Measurements from ENCODE around the gene FYB1.

The FYB1 gene

DNA sequence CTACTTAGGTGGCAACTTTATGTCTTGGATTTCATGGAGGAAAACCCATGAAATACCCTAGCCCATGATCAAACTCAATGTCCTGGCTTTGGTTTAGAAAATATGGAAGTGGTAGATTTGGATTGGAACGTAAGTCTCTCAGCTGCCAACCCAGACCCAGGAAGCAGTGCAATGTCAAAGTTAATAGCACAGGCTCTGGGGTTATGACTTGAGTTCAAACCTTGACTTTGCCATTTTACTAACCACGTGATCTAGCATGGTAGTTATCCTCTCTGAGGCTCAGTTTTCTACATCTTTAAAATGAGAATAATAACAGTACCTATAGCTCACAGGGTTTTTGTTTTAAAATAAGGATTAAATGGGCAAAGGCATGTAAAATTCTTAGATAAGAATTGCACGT, 13.8 kb downstream of the FYB1 start:
- H3K27me3 Mint-ChIP-seq: no peaks in the 10 kb centered on the region
- DNase-seq (ENCODE audit: low spot score in 2 of 2) (no peak), ATAC-seq (ENCODE audit: low read depth) (no peak)
- H3K4me1 Mint-ChIP-seq: peaks cover 15% of the 10 kb centered on the region
- H3K4me3 Mint-ChIP-seq: no peak overlapping the region
- H3K36me3 Mint-ChIP-seq: no peaks in the 10 kb centered on the region
- no peak overlapping the region for H3K27ac Mint-ChIP-seq
- no peaks in the 10 kb centered on the region for H3K9me3 Mint-ChIP-seq

GRCh38 chr5:39203951-39204350, 15.4 kb downstream of the FYB1 start:
- Mint-ChIP-seq H3K4me1 (peaks cover 7% of the 10 kb centered on the region), H3K36me3 (no peaks in the 10 kb centered on the region), H3K27ac (no peak overlapping the region), H3K4me3 (no peak overlapping the region), H3K27me3 (no peaks in the 10 kb centered on the region), H3K9me3 (no peaks in the 10 kb centered on the region)
- ATAC-seq (ENCODE audit: low read depth): no peak
- no peak for DNase-seq (ENCODE audit: low spot score in 2 of 2)

GRCh38 chr5:39203275-39203922, 16.0 kb downstream of the FYB1 start:
- ATAC-seq (ENCODE audit: low read depth) (no peak), DNase-seq (ENCODE audit: low spot score in 2 of 2) (no peak)
- no peak overlapping the region for H3K27ac Mint-ChIP-seq
- H3K4me3 Mint-ChIP-seq: no peak overlapping the region
- H3K4me1 Mint-ChIP-seq: peaks cover 7% of the 10 kb centered on the region
- H3K36me3 Mint-ChIP-seq: no peaks in the 10 kb centered on the region
- no peaks in the 10 kb centered on the region for H3K27me3 Mint-ChIP-seq
- H3K9me3 Mint-ChIP-seq: no peaks in the 10 kb centered on the region

GRCh38 chr5:39202597-39203274, 16.6 kb downstream of the FYB1 start:
- no peaks in the 10 kb centered on the region for H3K27me3 Mint-ChIP-seq
- DNase-seq (ENCODE audit: low spot score in 2 of 2) (no peak), ATAC-seq (ENCODE audit: low read depth) (no peak)
- peaks cover 7% of the 10 kb centered on the region for H3K4me1 Mint-ChIP-seq
- H3K36me3 Mint-ChIP-seq: no peaks in the 10 kb centered on the region
- H3K27ac Mint-ChIP-seq: no peak overlapping the region
- H3K9me3 Mint-ChIP-seq: no peaks in the 10 kb centered on the region
- H3K4me3 Mint-ChIP-seq: no peak overlapping the region

GRCh38 chr5:39201781-39202596, 17.4 kb downstream of the FYB1 start:
- no peak overlapping the region for H3K27ac Mint-ChIP-seq
- no peak overlapping the region for H3K4me3 Mint-ChIP-seq
- H3K9me3 Mint-ChIP-seq: no peaks in the 10 kb centered on the region
- no peaks in the 10 kb centered on the region for H3K27me3 Mint-ChIP-seq
- DNase-seq (ENCODE audit: low spot score in 2 of 2): no peak
- H3K36me3 Mint-ChIP-seq: no peaks in the 10 kb centered on the region
- peaks cover 7% of the 10 kb centered on the region for H3K4me1 Mint-ChIP-seq
- no peak for ATAC-seq (ENCODE audit: low read depth)

DNA sequence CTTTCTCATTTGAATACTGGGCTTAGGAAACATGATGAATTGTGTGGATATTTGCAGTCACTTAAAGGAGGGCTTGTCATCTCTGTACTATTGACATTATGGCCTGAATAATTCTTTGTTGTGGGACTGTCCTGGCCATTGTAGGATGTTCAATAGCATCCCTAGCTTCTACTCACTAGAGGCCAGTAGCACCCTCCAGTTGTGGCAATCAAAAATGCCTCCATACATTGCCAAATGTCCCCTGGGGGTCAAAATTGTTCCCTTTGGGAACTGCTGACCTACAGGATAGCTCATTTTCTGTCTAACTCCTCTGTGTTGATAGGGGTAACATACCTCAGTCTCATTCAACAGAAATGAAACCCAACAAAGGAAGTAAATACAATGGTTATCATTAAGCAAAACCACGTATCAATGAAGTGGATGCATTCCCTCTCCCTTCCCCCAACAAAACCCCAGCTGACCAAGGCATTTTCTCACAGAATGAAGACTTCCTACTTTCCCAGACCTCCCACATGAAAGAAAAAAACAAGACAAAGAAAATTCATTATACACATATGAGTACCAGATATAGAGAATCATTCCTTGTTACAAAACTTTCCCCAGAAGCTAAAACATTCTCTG, 18.1 kb downstream of the FYB1 start:
- Mint-ChIP-seq H3K4me3 (no peak overlapping the region), H3K4me1 (peaks cover 7% of the 10 kb centered on the region), H3K27ac (no peak overlapping the region), H3K27me3 (no peaks in the 10 kb centered on the region), H3K9me3 (no peaks in the 10 kb centered on the region), H3K36me3 (no peaks in the 10 kb centered on the region)
- DNase-seq (ENCODE audit: low spot score in 2 of 2): no peak
- ATAC-seq (ENCODE audit: low read depth): no peak

GRCh38 chr5:39200081-39200480, 19.3 kb downstream of the FYB1 start:
- Mint-ChIP-seq H3K36me3 (no peaks in the 10 kb centered on the region), H3K27ac (no peak overlapping the region), H3K27me3 (no peaks in the 10 kb centered on the region), H3K4me1 (peaks cover 7% of the 10 kb centered on the region), H3K4me3 (no peak overlapping the region), H3K9me3 (no peaks in the 10 kb centered on the region)
- DNase-seq (ENCODE audit: low spot score in 2 of 2) (no peak), ATAC-seq (ENCODE audit: low read depth) (no peak)

GRCh38 chr5:39199335-39199734, 20.0 kb downstream of the FYB1 start:
- peaks cover 7% of the 10 kb centered on the region for H3K4me1 Mint-ChIP-seq
- peaks cover 1% of the 10 kb centered on the region for H3K27me3 Mint-ChIP-seq
- DNase-seq (ENCODE audit: low spot score in 2 of 2) (no peak), ATAC-seq (ENCODE audit: low read depth) (no peak)
- H3K27ac Mint-ChIP-seq: no peak overlapping the region
- no peak overlapping the region for H3K4me3 Mint-ChIP-seq
- no peaks in the 10 kb centered on the region for H3K9me3 Mint-ChIP-seq
- no peaks in the 10 kb centered on the region for H3K36me3 Mint-ChIP-seq

DNA sequence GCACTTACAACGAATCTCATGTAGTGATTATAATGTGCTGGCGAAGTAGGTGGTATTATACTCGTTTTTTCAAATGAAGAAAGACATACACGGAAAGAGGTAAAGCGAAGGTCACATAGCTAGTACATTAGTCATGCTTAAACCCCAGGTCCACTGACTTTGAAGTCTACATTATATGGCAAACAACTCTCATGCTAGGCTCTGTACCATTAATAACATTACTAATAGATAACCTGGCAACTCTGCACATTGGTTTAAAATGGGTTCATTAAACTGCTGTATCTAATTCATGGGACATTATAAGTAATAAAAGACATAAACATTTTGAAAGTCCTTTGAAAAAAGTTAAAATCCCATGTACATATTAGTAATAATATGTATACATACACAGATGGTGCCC, 21.2 kb downstream of the FYB1 start:
- no peaks in the 10 kb centered on the region for H3K36me3 Mint-ChIP-seq

GRCh38 chr5:39197556-39197955, 21.8 kb downstream of the FYB1 start:
- H3K4me1 Mint-ChIP-seq: peaks cover 5% of the 10 kb centered on the region
- no peaks in the 10 kb centered on the region for H3K36me3 Mint-ChIP-seq
- DNase-seq (ENCODE audit: low spot score in 2 of 2) (no peak), ATAC-seq (ENCODE audit: low read depth) (no peak)
- H3K27me3 Mint-ChIP-seq: peaks cover 1% of the 10 kb centered on the region
- no peaks in the 10 kb centered on the region for H3K9me3 Mint-ChIP-seq
- no peak overlapping the region for H3K4me3 Mint-ChIP-seq
- no peak overlapping the region for H3K27ac Mint-ChIP-seq

More for the DNA sequence above, 21.2 kb downstream of the FYB1 start:
- Mint-ChIP-seq H3K4me1 (peaks cover 5% of the 10 kb centered on the region), H3K27ac (no peak overlapping the region), H3K9me3 (no peaks in the 10 kb centered on the region), H3K27me3 (peaks cover 1% of the 10 kb centered on the region), H3K4me3 (no peak overlapping the region)
- no peak for ATAC-seq (ENCODE audit: low read depth)
- DNase-seq (ENCODE audit: low spot score in 2 of 2): no peak

DNA sequence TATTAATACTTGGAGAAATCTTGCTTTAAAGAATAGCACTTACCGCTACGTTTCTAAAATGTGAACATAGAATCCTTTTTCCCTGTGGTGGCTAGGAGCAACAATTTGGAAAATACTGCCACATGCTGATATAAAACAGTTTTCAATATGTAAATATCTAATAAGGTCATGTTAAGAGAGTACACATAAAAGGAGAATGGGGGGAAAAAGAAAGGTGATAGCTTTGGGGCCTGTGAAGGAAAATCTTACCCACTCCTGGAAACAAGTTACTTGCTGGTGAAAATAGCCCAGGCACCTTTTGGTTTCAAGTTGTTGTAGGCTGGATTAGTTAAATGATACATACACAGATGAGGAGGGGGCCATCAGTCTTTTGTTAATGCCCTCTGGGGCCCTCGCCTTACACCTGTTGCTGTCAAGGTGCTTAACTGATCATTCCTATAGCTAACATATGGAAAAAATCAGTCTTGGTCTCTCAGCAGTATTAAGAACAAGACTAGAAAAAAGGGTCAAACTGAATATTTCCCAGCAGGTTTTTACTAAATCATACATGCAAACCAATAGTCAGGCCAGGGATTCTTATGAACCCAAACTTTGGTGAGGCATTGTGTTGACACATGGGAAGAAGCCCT, 24.1 kb downstream of the FYB1 start:
- no peaks in the 10 kb centered on the region for H3K36me3 Mint-ChIP-seq
- no peaks in the 10 kb centered on the region for H3K9me3 Mint-ChIP-seq
- H3K27ac Mint-ChIP-seq: no peak overlapping the region
- DNase-seq (ENCODE audit: low spot score in 2 of 2) (no peak), ATAC-seq (ENCODE audit: low read depth) (no peak)
- H3K4me3 Mint-ChIP-seq: no peak overlapping the region
- H3K4me1 Mint-ChIP-seq: peaks cover 4% of the 10 kb centered on the region
- H3K27me3 Mint-ChIP-seq: peaks cover 1% of the 10 kb centered on the region

DNA sequence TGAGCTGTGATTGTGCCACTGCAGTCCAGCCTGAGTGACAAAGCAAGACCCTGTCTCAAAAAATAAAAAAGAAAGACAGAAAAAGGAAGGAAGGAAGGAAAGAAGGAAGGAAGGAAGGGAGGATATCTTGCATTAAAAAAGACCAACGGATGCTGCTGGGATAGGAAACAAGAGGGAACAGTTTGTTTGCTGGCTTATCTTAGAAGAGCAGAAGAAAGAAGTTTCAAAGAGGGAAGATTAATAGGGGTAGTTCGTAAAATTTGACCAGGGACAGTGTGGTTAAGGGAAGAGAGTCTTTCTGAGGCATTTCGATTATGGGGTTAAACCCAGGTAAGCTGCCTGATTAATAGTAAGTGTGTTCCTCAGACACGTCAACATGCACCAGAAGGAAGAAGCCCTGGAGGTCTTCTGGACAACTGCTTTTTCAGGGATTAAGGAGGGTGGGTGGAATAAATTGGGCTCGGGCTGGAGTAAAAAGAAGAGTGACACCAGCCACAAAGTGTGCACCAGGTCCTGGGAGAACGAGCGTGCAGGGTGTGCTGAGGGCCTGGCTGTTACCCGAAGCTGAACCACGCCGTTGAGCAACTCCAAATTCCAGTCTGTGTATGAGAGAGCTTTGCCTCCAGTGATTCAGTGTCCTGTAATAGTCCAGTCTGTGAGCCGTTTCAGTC, 24.8 kb downstream of the FYB1 start:
- DNase-seq (ENCODE audit: low spot score in 2 of 2) (no peak), ATAC-seq (ENCODE audit: low read depth) (no peak)
- H3K4me1 Mint-ChIP-seq: peaks cover 4% of the 10 kb centered on the region
- no peaks in the 10 kb centered on the region for H3K36me3 Mint-ChIP-seq
- H3K27ac Mint-ChIP-seq: no peak overlapping the region
- peaks cover 1% of the 10 kb centered on the region for H3K27me3 Mint-ChIP-seq
- no peak overlapping the region for H3K4me3 Mint-ChIP-seq
- H3K9me3 Mint-ChIP-seq: no peaks in the 10 kb centered on the region
